B cell (primary cell): ENCODE data around the gene CILP2. TPM values are rescaled to one million over a fixed set of nuclear protein-coding genes. Genes with fewer than 3 reads are reported as not detected.

Experiments
- ATAC-seq: fragments of 200-7000 bp; cut with Tn5 transposase; one replicate; pipeline ENCODE4 v1.10.0; 2021; ENCODE audit warnings: low read depth, mild to moderate bottlenecking, moderate number of reproducible peaks, moderate library complexity
- CTCF ChIA-PET: fragments of 350-600 bp; sonication (Branson Sonifier 250); formaldehyde crosslinking; loops from one replicate; lab custom pipeline; 2021; ENCODE audit warnings: antibody characterized with exemption, inconsistent platforms; lab: Charles Lee
- POLR2A ChIA-PET: fragments of 350-600 bp; sonication (Branson Sonifier 250); formaldehyde crosslinking; loops from one replicate; lab custom pipeline; 2021; ENCODE audit warnings: antibody characterized with exemption; lab: Charles Lee
- DNase-seq: peaks from one replicate; pipeline ENCODE4 v3.0.0; 2013
- H2AFZ ChIP-seq: 2 replicates; pipeline ENCODE4 v1.6.1; 2012; ENCODE audit warnings: mild to moderate bottlenecking, low read depth, low read length; ENCODE audit not compliant: insufficient read depth, poor library complexity, severe bottlenecking
- H3K27ac ChIP-seq, 2 donors: 1 replicate in 1 of 2; 2 replicates in 1 of 2; pipeline ENCODE4 v1.5.1; 2012 to 2013; ENCODE audit warnings: low read length in 2 of 2, mild to moderate bottlenecking in 2 of 2, moderate library complexity in 1 of 2
- H3K27me3 ChIP-seq, 4 experiments: fragments of 200-600 bp in 1 of 4; sonication (generic) in 1 of 4; replicated peaks in 1 of 4; 1 replicate in 2 of 4; 2 replicates in 2 of 4; pipeline versions ENCODE4 v1.6.1 to v1.7.0; 2013 to 2016; ENCODE audit warnings: low read length in 3 of 4, mild to moderate bottlenecking in 2 of 4, mixed read lengths in 1 of 4, moderate library complexity in 1 of 4; ENCODE audit not compliant: insufficient read depth in 4 of 4, control insufficient read depth in 3 of 4; ENCODE audit errors: control extremely low read depth in 1 of 4
- H3K36me3 ChIP-seq, 2 experiments: replicated peaks in 1 of 2; 1 replicate in 1 of 2; 2 replicates in 1 of 2; pipeline versions ENCODE4 v1.6.1 to v1.7.1; 2013; ENCODE audit warnings: low read length in 1 of 2; ENCODE audit not compliant: insufficient read depth in 2 of 2, control insufficient read depth in 1 of 2; ENCODE audit errors: control extremely low read depth in 1 of 2, extremely low read depth in 1 of 2
- H3K4me1 ChIP-seq, 2 donors: fragments of 200-600 bp in 1 of 2; sonication (generic) in 1 of 2; 1 replicate in 1 of 2; 2 replicates in 1 of 2; pipeline versions ENCODE4 v1.5.1 to v1.6.1; 2013 to 2017; ENCODE audit warnings: low read length in 2 of 2; ENCODE audit not compliant: control insufficient read depth in 2 of 2, insufficient read depth in 2 of 2
- H3K4me2 ChIP-seq: replicated peaks from 2 replicates; pipeline ENCODE3; 2012; ENCODE audit warnings: mild to moderate bottlenecking, low read depth, low read length; ENCODE audit not compliant: poor library complexity, severe bottlenecking
- H3K4me3 ChIP-seq, 5 experiments: fragments of 200-600 bp in 1 of 5; sonication (generic) in 1 of 5; 1 replicate in 3 of 5; 2 replicates in 2 of 5; pipeline versions ENCODE4 v1.5.1 to v1.7.0; 2011 to 2016; ENCODE audit warnings: low read length in 4 of 5, mild to moderate bottlenecking in 4 of 5, low read depth in 2 of 5, control low read depth in 1 of 5, moderate library complexity in 1 of 5; ENCODE audit not compliant: insufficient read depth in 1 of 5; ENCODE audit errors: control extremely low read depth in 1 of 5, extremely low read depth in 1 of 5
- H3K79me2 ChIP-seq: fragments of 200-600 bp; sonication (generic); one replicate; pipeline ENCODE4 v1.6.0; 2016; ENCODE audit warnings: low read length; ENCODE audit not compliant: control insufficient read depth, insufficient read depth
- H3K9ac ChIP-seq: fragments of 200-600 bp; sonication (generic); 2 replicates; pipeline ENCODE4 v1.6.1; 2017; ENCODE audit warnings: mild to moderate bottlenecking, low read length, moderate library complexity
- H3K9me3 ChIP-seq, 3 donors: one replicate each; pipeline versions ENCODE4 v1.6.1 to v1.7.1; 2013; ENCODE audit warnings: low read length in 2 of 3; ENCODE audit not compliant: control insufficient read depth in 2 of 3, insufficient read depth in 1 of 3; ENCODE audit errors: control extremely low read depth in 1 of 3
- H4K20me1 ChIP-seq: 2 replicates; pipeline ENCODE4 v1.6.0; 2012; ENCODE audit warnings: mild to moderate bottlenecking, low read length; ENCODE audit not compliant: insufficient read depth, control insufficient read depth, poor library complexity, severe bottlenecking
- H3K27ac Mint-ChIP-seq: one replicate; pipeline ENCODE4 v1.8.0; 2021; ENCODE audit warnings: mixed read lengths
- H3K27me3 Mint-ChIP-seq: one replicate; pipeline ENCODE4 v1.8.0; 2021; ENCODE audit warnings: mixed read lengths
- H3K4me1 Mint-ChIP-seq: one replicate; pipeline ENCODE4 v1.8.0; 2021; ENCODE audit warnings: mixed read lengths
- H3K4me3 Mint-ChIP-seq: one replicate; pipeline ENCODE4 v1.8.0; 2021; ENCODE audit warnings: mixed read lengths
- H3K9me3 Mint-ChIP-seq: one replicate; pipeline ENCODE4 v1.8.0; 2022; ENCODE audit warnings: mixed read lengths; ENCODE audit not compliant: insufficient read depth
- CTCF ChIP-seq: fragments of 200-600 bp; IDR thresholded peaks from one replicate; pipeline ENCODE4 v1.8.0; 2022; ENCODE audit warnings: antibody characterized with exemption, mild to moderate bottlenecking
- EZH2 ChIP-seq: IDR thresholded peaks from 2 replicates; pipeline ENCODE4 v1.6.1; 2012; ENCODE audit warnings: borderline replicate concordance, low read depth, mild to moderate bottlenecking, moderate library complexity, low read length; ENCODE audit not compliant: insufficient read depth, poor library complexity, severe bottlenecking
- WGBS: methylation state at CpG from one replicate; pipeline ENCODE4 v1.1.5; 2013; ENCODE audit warnings: missing lambda C conversion rate; ENCODE audit not compliant: insufficient coverage; 5-methylcytosine and 5-hydroxymethylcytosine counted together
- intact Hi-C: fragments of 100-400 bp; cut with micrococcal nuclease; formaldehyde crosslinking; loops from one replicate; pipeline ENCODE4 v1.10.0; 2022
- polyA plus RNA-seq: library from polyadenylated mRNA; depleted of rRNA; stranded (reverse); fragments of >200 nt; gene quantifications from 2 replicates; pipeline ENCODE4 v1.2.3, GENCODE V29; 2012
- total RNA-seq, 2 donors: library from RNA; stranded (reverse); fragments of 120-200 nt in 1 of 2; gene quantifications; 1 replicate in 1 of 2; 2 replicates in 1 of 2; pipeline versions ENCODE4 v1.2.3 to v1.2.4, GENCODE V29; 2013 to 2022

The CILP2 gene
- total and polyA plus RNA-seq, 2 donors (not counting 1 experiment from before 2014, with no cell fraction given), result 0.04 to 0.12 TPM

- H3K27me3 ChIP-seq, result peaks cover 0 to 44% (median 11%) of the 10 kb centered on the region in 4 experiments
- Mint-ChIP-seq H3K9me3 (no peaks in the 10 kb centered on the region), H3K27me3 (peaks cover 19% of the 10 kb centered on the region), H3K27ac (no peak overlapping the region), H3K4me3 (no peak overlapping the region), H3K4me1 (peaks cover 11% of the 10 kb centered on the region)
- H3K4me3 ChIP-seq, result no peak overlapping the region
- POLR2A ChIA-PET, result no interaction called here
- intact Hi-C loops, result no loop called here
- H3K9me3 ChIP-seq, result peaks cover 0 to 31% (median 0%) of the 10 kb centered on the region in 3 donors
- ATAC-seq (no peak), DNase-seq (no peak)
- no peak overlapping the region for H3K27ac ChIP-seq
- H3K36me3 ChIP-seq, result no peaks in the 10 kb centered on the region
- H3K9ac ChIP-seq, result no peak overlapping the region
- no peak overlapping the region for H2AFZ ChIP-seq
- H3K4me2 ChIP-seq, result no peak overlapping the region
- WGBS, result 92% methylated on average over 53 of the region's 53 CpGs
- CTCF ChIA-PET, result no interaction called here
- H4K20me1 ChIP-seq, result no peaks in the 10 kb centered on the region
- no peaks in the 10 kb centered on the region for H3K79me2 ChIP-seq
- no peak for TF ChIP-seq EZH2
- H3K4me1 ChIP-seq, result peaks cover 18 to 22% of the 10 kb centered on the region in 2 donors
Observed at GRCh38 chr19:19544954-19545591, 7.0 kb downstream of the CILP2 start.

DNA sequence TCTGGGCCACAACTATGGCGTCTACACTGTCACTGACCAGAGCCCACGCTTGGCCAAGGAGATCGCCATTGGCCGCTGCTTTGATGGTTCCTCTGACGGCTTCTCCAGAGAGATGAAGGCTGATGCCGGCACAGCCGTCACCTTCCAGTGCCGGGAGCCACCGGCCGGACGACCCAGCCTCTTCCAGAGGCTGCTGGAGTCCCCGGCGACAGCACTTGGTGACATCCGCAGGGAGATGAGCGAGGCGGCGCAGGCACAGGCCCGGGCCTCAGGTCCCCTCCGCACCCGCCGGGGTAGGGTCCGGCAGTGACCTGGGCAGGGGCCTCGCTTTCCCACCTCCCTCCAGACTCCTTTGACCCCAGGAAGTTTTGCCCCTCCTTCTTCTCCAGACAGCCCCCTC, 7.6 kb downstream of the CILP2 start:
- Histone ChIP-seq H3K4me1 (peaks cover 13 to 15% of the 10 kb centered on the region in 2 donors), H3K27ac (no peak overlapping the region), H3K9me3 (peaks cover 0 to 26% (median 0%) of the 10 kb centered on the region in 3 donors), H3K9ac (no peak overlapping the region), H2AFZ (no peak overlapping the region), H3K79me2 (no peaks in the 10 kb centered on the region), H3K36me3 (no peaks in the 10 kb centered on the region), H3K4me3 (no peak overlapping the region), H3K4me2 (no peak overlapping the region), H4K20me1 (no peaks in the 10 kb centered on the region), H3K27me3 (peaks cover 0 to 40% (median 10%) of the 10 kb centered on the region in 4 experiments)
- ATAC-seq (no peak), DNase-seq (no peak)
- intact Hi-C loops, result no loop called here
- CTCF ChIA-PET, result no interaction called here
- H3K27ac Mint-ChIP-seq, result no peak overlapping the region
- TF ChIP-seq CTCF (no peak), EZH2 (no peak)
- peaks cover 8% of the 10 kb centered on the region for H3K4me1 Mint-ChIP-seq
- POLR2A ChIA-PET, result no interaction called here
- 98% methylated on average over 22 of the region's 23 CpGs for WGBS
- H3K4me3 Mint-ChIP-seq, result no peak overlapping the region
- H3K27me3 Mint-ChIP-seq, result peaks cover 18% of the 10 kb centered on the region
- no peaks in the 10 kb centered on the region for H3K9me3 Mint-ChIP-seq
